AG04449 (cell line): ENCODE data around the gene ELP2.

ENCODE experiments used
- CTCF ChIA-PET: fragments of 350-600 bp; formaldehyde crosslinking; extraction: SDS; loops from one replicate; lab custom pipeline; 2021; ENCODE audit warnings: antibody characterized with exemption; lab: Yijun Ruan, JAX
- POLR2A ChIA-PET: fragments of 400-600, 350-600 bp; formaldehyde crosslinking; extraction: SDS; loops from one replicate; lab custom pipeline; 2020; ENCODE audit warnings: antibody characterized with exemption, inconsistent platforms; lab: Yijun Ruan, JAX
- DNase-seq: peaks from one replicate; pipeline ENCODE4 v3.0.0-alpha.2; 2010; ENCODE audit warnings: low read depth, low spot score
- H3K4me3 ChIP-seq: 2 replicates; pipeline ENCODE4 v1.5.1; 2011; ENCODE audit warnings: low read depth, mild to moderate bottlenecking, control low read depth, low read length
- CTCF ChIP-seq: IDR thresholded peaks from one replicate; pipeline ENCODE4 v1.5.1; 2011; ENCODE audit warnings: mild to moderate bottlenecking, moderate library complexity, low read length, control low read depth, inconsistent platforms; ENCODE audit not compliant: insufficient read depth; ENCODE audit errors: missing control alignments

The ELP2 gene

GRCh38 chr18:36127836-36128529, 1.7 kb upstream of the ELP2 start:
- DNase-seq = no peak
- CTCF ChIA-PET = interaction anchor here (0.7 to 2.8 kb wide), 6 partner anchors 11 to 165 kb away, joined by 3 to 11 read pairs (median 4); no protein-coding TSS in a partner anchor
- POLR2A ChIA-PET = no interaction called here
- TF ChIP-seq CTCF = no peak
- H3K4me3 ChIP-seq = peak overlapping the region; percentile 98

GRCh38 chr18:36128530-36128870, 1.2 kb upstream of the ELP2 start:
- no peak for DNase-seq

GRCh38 chr18:36128907-36129299, 796 bp upstream of the ELP2 start:
- ChIA-PET CTCF (interaction anchor here (0.5 to 3.1 kb wide), 12 partner anchors 9 to 628 kb away, joined by 3 to 11 read pairs (median 3); no protein-coding TSS in a partner anchor), POLR2A (interaction anchor here (0.6 to 1.7 kb wide), 2 partner anchors 25 to 164 kb away, joined by 3 to 8 read pairs; no protein-coding TSS in a partner anchor)
- DNase-seq = no peak
- no peak for TF ChIP-seq CTCF
- H3K4me3 ChIP-seq = peak overlapping the region; percentile 98

More at GRCh38 chr18:36128530-36128870, 1.2 kb upstream of the ELP2 start:
- no peak for TF ChIP-seq CTCF
- CTCF ChIA-PET = interaction anchor here (0.7 to 3.1 kb wide), 8 partner anchors 12 to 165 kb away, joined by 3 to 11 read pairs (median 4); no protein-coding TSS in a partner anchor
- peak overlapping the region; percentile 98 for H3K4me3 ChIP-seq
- POLR2A ChIA-PET = interaction anchor here (1.7 kb wide), 1 partner anchor 25 kb away, joined by 8 read pairs; no protein-coding TSS in a partner anchor

- H3K4me3 ChIP-seq = peak overlapping the region; percentile 98
- POLR2A ChIA-PET = interaction anchor here (0.6 to 1.7 kb wide), 5 partner anchors 11 to 428 kb away, joined by 3 to 8 read pairs (median 3); partner anchors contain the start of gene FHOD3
- CTCF ChIA-PET = interaction anchor here (0.5 to 3.1 kb wide), 11 partner anchors 9 to 627 kb away, joined by 3 to 11 read pairs (median 3); no protein-coding TSS in a partner anchor
- TF ChIP-seq CTCF = no peak
- no peak for DNase-seq
These were observed 536 bp downstream of the ELP2 start for GRCh38 chr18:36130039-36130831.

- POLR2A ChIA-PET = interaction anchor here (0.6 kb wide), 1 partner anchor 10 kb away, joined by 5 read pairs; no protein-coding TSS in a partner anchor
- H3K4me3 ChIP-seq = peak overlapping the region; percentile 98
- CTCF ChIA-PET = interaction anchor here (0.8 to 3.1 kb wide), 4 partner anchors 20 to 374 kb away, joined by 3 to 8 read pairs (median 3); no protein-coding TSS in a partner anchor
- no peak for DNase-seq
- no peak for TF ChIP-seq CTCF
These were observed 1.4 kb downstream of the ELP2 start for GRCh38 chr18:36130883-36131653.
